Measurements from ENCODE around the gene DDI1.

The DDI1 gene

DNA sequence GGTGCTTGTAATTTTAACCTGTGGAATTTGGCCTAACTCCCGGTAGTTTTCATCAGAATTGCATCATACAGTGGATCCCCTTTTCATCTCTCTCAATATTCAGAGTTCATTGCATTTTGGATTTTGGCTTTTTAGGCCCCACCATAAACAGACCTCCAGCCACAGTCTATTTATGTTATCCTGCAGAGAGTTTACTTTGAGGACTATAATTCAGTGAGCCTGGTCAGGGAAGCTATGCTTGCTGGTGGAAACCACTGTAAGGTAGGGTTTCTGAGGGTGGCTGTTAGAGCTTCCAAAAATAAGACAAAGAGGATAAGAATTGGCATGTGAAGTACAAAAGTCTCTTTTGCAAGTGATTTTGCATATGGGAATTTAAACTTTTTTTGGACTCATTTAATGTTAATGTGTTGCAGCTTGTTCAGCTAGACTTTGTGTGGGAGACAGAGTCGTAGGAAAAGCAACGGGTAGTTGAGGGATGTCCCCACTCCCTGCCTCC, 34.8 kb upstream of the DDI1 start:
- no peaks in the 10 kb centered on the region for H3K9me3 ChIP-seq (ENCODE audit: control insufficient read depth in 1 of 2, low read length in 2 of 2)
- no peak overlapping the region for H3K4me3 ChIP-seq (ENCODE audit: low read depth in 1 of 2, low read length in 2 of 2)
- no peaks in the 10 kb centered on the region for H3K36me3 ChIP-seq (ENCODE audit: control insufficient read depth in 1 of 2, insufficient read depth in 2 of 2, low read length in 2 of 2)
- H3K4me1 ChIP-seq (ENCODE audit: control insufficient read depth in 1 of 2, insufficient read depth in 2 of 2, low read length in 2 of 2) = no peaks in the 10 kb centered on the region
- no peaks in the 10 kb centered on the region for H3K27me3 ChIP-seq (ENCODE audit: control insufficient read depth in 1 of 2, insufficient read depth in 2 of 2, low read length in 2 of 2)
- no peak overlapping the region for H3K27ac ChIP-seq (ENCODE audit: low read depth, low read length)
- no peak overlapping the region for H3K9ac ChIP-seq (ENCODE audit: low read depth in 1 of 2, low read length in 2 of 2)

DNA sequence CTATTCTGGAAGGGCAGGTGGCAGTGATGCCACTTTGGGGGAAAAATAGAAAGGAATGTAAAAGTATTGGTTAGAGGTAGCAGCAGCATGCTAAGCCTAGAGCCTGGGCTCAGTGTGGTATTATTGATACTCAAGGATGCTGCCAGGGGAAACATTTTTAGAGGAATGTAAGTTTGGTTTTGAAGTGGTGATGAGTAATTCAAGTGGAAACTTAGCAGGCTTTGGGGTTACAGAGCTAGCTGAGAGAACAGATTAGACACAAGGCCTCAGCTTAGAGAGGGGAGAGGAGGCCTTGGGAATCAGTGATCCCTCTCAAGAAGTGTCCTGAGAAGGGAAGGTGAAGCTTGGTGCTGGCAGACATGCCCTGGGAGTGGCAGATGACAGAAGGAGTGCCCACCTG, 32.9 kb upstream of the DDI1 start:
- no peak overlapping the region for H3K9ac ChIP-seq (ENCODE audit: low read depth in 1 of 2, low read length in 2 of 2)
- no peaks in the 10 kb centered on the region for H3K4me1 ChIP-seq (ENCODE audit: control insufficient read depth in 1 of 2, insufficient read depth in 2 of 2, low read length in 2 of 2)
- H3K9me3 ChIP-seq (ENCODE audit: control insufficient read depth in 1 of 2, low read length in 2 of 2) = no peaks in the 10 kb centered on the region
- no peak overlapping the region for H3K27ac ChIP-seq (ENCODE audit: low read depth, low read length)
- no peaks in the 10 kb centered on the region for H3K27me3 ChIP-seq (ENCODE audit: control insufficient read depth in 1 of 2, insufficient read depth in 2 of 2, low read length in 2 of 2)
- no peaks in the 10 kb centered on the region for H3K36me3 ChIP-seq (ENCODE audit: control insufficient read depth in 1 of 2, insufficient read depth in 2 of 2, low read length in 2 of 2)
- H3K4me3 ChIP-seq (ENCODE audit: low read depth in 1 of 2, low read length in 2 of 2) = no peak overlapping the region

DNA sequence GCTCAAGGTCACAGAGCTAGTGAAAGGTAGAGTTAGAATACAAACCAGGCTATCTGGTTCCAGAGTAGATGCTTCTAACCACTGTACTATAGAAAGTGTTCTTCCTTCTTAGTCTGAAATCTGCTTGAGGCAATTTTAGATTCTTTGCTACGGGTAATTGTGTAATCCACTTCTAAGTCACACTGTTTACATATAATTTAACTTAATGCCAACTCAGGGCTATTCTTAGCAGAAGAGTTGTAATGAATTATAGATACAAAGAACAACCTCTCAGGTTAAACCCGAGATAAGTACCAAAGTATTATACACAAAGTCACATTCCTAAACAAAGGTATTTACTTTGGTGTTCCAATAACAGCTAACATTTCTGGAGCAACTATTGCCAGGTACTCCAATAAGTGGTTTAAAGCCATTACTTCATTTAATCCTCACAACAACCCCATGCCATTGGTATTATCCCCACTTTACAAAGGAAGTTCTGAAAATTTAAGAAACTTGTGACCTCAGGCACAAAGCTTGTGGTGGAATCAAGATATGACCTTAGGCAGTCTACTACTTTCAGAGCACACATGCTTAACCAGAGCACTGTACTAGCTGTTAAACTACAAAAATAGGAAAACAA, 31.1 kb upstream of the DDI1 start:
- H3K9me3 ChIP-seq (ENCODE audit: control insufficient read depth in 1 of 2, low read length in 2 of 2) = no peaks in the 10 kb centered on the region
- no peak overlapping the region for H3K9ac ChIP-seq (ENCODE audit: low read depth in 1 of 2, low read length in 2 of 2)
- no peaks in the 10 kb centered on the region for H3K4me1 ChIP-seq (ENCODE audit: control insufficient read depth in 1 of 2, insufficient read depth in 2 of 2, low read length in 2 of 2)
- no peak overlapping the region for H3K4me3 ChIP-seq (ENCODE audit: low read depth in 1 of 2, low read length in 2 of 2)
- H3K36me3 ChIP-seq (ENCODE audit: control insufficient read depth in 1 of 2, insufficient read depth in 2 of 2, low read length in 2 of 2) = no peaks in the 10 kb centered on the region
- no peak overlapping the region for H3K27ac ChIP-seq (ENCODE audit: low read depth, low read length)
- no peaks in the 10 kb centered on the region for H3K27me3 ChIP-seq (ENCODE audit: control insufficient read depth in 1 of 2, insufficient read depth in 2 of 2, low read length in 2 of 2)

DNA sequence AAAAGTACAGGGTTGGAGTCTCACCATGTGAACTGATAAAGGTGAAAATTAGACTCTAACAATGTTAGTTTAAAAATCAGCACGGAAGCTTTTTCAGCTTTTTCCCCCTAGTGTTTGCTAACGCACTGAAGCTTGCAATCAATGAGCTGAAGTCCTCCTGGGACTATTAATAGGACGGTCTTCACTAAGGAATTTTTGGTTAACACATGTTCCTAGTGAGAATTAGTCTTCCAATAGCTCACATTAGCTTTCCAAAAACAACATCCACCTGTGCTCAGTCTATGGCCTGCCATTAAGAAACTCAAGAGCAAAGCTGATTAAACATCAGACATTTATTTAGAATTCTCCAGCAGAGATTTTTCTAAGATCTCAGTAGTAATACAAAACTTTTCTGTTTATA, 26.7 kb upstream of the DDI1 start:
- no peak overlapping the region for H3K4me3 ChIP-seq (ENCODE audit: low read depth in 1 of 2, low read length in 2 of 2)
- no peaks in the 10 kb centered on the region for H3K36me3 ChIP-seq (ENCODE audit: control insufficient read depth in 1 of 2, insufficient read depth in 2 of 2, low read length in 2 of 2)
- H3K4me1 ChIP-seq (ENCODE audit: control insufficient read depth in 1 of 2, insufficient read depth in 2 of 2, low read length in 2 of 2) = no peaks in the 10 kb centered on the region
- H3K27me3 ChIP-seq (ENCODE audit: control insufficient read depth in 1 of 2, insufficient read depth in 2 of 2, low read length in 2 of 2) = no peaks in the 10 kb centered on the region
- H3K27ac ChIP-seq (ENCODE audit: low read depth, low read length) = no peak overlapping the region
- no peak overlapping the region for H3K9ac ChIP-seq (ENCODE audit: low read depth in 1 of 2, low read length in 2 of 2)
- no peaks in the 10 kb centered on the region for H3K9me3 ChIP-seq (ENCODE audit: control insufficient read depth in 1 of 2, low read length in 2 of 2)

DNA sequence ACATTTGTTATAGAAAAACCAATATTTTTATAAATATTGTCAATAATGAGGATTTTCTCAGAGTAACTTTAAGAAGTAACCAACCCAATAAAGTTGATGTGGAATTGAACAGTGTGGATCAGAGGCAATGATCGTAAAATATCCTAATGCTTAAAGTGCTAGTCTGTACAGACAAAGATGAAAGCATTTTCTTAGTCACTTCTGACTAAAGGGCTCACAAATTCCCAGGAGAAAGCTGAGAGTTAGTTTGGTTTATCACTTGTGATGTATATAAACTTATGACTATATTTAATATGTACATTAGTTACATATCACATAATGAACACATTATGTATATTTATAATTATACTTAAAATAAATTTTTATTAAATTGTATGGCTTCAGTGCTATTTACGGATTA, 25.4 kb upstream of the DDI1 start:
- H3K4me3 ChIP-seq (ENCODE audit: low read depth in 1 of 2, low read length in 2 of 2) = no peak overlapping the region
- H3K27me3 ChIP-seq (ENCODE audit: control insufficient read depth in 1 of 2, insufficient read depth in 2 of 2, low read length in 2 of 2) = no peaks in the 10 kb centered on the region
- H3K27ac ChIP-seq (ENCODE audit: low read depth, low read length) = no peak overlapping the region
- no peaks in the 10 kb centered on the region for H3K36me3 ChIP-seq (ENCODE audit: control insufficient read depth in 1 of 2, insufficient read depth in 2 of 2, low read length in 2 of 2)
- H3K9ac ChIP-seq (ENCODE audit: low read depth in 1 of 2, low read length in 2 of 2) = no peak overlapping the region
- H3K9me3 ChIP-seq (ENCODE audit: control insufficient read depth in 1 of 2, low read length in 2 of 2) = no peaks in the 10 kb centered on the region
- H3K4me1 ChIP-seq (ENCODE audit: control insufficient read depth in 1 of 2, insufficient read depth in 2 of 2, low read length in 2 of 2) = no peaks in the 10 kb centered on the region

DNA sequence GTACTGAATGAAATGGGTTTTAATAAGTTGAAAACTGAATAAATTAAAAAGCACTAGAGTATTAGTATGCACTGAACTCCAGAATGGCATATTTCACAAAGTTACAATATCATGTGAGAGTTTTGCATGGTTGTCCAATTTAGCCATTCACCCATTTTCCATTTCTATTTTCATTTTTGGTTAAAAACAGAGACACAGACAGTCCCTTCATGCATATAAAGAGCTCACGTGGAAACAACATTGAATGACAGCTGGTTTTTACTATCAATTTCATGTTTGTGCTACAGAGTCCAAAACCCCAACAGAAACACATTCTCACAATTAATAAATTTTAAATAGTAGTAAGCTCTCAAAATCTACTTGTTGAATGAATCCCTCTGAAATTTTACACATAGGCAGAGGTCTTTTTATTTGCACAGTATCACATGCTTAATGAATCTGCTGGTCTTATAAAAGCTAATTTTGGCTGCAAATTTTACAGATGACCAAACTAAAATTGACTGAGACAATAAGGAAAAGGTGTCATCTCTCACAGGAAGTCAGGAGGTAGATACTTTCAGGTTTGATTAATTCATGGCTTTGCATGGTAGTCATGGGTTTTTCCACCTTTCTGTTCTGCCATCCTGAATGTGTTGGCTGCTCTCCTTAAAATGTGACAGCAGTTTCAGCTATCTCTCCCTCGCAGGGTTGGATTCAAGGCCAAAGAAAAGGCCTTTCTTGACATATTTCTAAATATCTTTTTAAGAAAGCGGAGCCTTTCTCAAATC, 20.6 kb upstream of the DDI1 start:
- Histone ChIP-seq H3K27ac (ENCODE audit: low read depth, low read length) (no peak overlapping the region), H3K36me3 (ENCODE audit: control insufficient read depth in 1 of 2, insufficient read depth in 2 of 2, low read length in 2 of 2) (no peaks in the 10 kb centered on the region), H3K27me3 (ENCODE audit: control insufficient read depth in 1 of 2, insufficient read depth in 2 of 2, low read length in 2 of 2) (no peaks in the 10 kb centered on the region), H3K9me3 (ENCODE audit: control insufficient read depth in 1 of 2, low read length in 2 of 2) (no peaks in the 10 kb centered on the region), H3K4me1 (ENCODE audit: control insufficient read depth in 1 of 2, insufficient read depth in 2 of 2, low read length in 2 of 2) (no peaks in the 10 kb centered on the region), H3K9ac (ENCODE audit: low read depth in 1 of 2, low read length in 2 of 2) (no peak overlapping the region), H3K4me3 (ENCODE audit: low read depth in 1 of 2, low read length in 2 of 2) (no peak overlapping the region)

DNA sequence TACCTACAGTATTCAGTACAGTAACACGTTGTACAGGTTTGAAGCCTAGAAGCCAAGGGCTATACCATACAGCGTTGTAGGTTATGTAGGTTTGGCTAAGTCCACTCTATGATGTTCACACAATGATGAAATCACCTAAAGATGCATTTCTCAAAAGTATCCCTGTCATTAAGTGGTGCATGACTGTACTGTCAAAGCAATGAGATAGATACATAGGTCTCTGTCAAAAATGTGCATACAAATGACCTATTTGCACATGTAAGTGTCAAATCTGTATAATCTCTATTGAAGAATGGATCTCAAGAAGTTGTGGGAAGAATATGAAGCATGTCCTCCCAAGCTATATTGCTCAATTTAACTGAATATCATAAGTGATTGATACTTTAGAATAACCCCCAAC, 11.9 kb upstream of the DDI1 start:
- no peak overlapping the region for H3K27ac ChIP-seq (ENCODE audit: low read depth, low read length)

DNA sequence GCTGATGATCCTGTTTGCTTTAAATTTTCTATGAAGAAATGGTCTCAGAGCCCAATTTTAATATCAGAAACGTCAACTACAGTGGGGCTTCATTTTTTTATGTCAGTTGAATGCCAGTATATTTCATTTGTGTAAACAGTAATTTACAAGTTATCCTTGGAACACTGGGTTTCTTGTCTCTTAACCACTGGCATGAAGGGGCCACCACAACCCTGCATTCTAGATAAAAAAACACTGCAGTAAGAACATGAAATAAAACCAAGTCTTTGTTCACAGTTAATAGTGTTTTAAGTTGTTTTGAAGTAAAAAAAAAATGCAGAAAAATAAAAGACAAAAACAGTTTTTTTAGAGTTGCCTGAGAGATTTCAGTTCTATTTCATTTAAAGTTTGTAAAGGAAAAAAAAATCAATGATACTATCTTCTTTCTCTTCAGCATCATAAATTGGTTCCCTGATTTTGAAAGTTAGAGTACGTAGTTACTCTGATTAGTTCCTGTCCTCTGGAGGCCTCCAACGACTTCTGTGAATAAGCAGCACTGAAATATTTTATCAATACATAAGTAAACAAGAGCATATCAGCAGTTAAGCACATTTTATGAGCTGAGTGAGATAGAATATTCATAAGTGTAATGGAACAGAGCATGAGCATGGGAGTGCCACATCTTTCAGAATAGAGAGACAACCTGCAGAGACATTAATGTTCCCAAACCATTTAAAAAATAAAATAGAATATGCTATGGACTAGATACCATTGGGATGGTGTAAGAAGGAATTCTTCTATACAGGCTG, 7.8 kb upstream of the DDI1 start:
- Histone ChIP-seq H3K27me3 (ENCODE audit: control insufficient read depth in 1 of 2, insufficient read depth in 2 of 2, low read length in 2 of 2) (no peaks in the 10 kb centered on the region), H3K4me1 (ENCODE audit: control insufficient read depth in 1 of 2, insufficient read depth in 2 of 2, low read length in 2 of 2) (no peaks in the 10 kb centered on the region), H3K36me3 (ENCODE audit: control insufficient read depth in 1 of 2, insufficient read depth in 2 of 2, low read length in 2 of 2) (no peaks in the 10 kb centered on the region), H3K9ac (ENCODE audit: low read depth in 1 of 2, low read length in 2 of 2) (no peak overlapping the region), H3K4me3 (ENCODE audit: low read depth in 1 of 2, low read length in 2 of 2) (no peak overlapping the region), H3K27ac (ENCODE audit: low read depth, low read length) (no peak overlapping the region), H3K9me3 (ENCODE audit: control insufficient read depth in 1 of 2, low read length in 2 of 2) (no peaks in the 10 kb centered on the region)

More for the DNA sequence above, 11.9 kb upstream of the DDI1 start:
- Histone ChIP-seq H3K36me3 (ENCODE audit: control insufficient read depth in 1 of 2, insufficient read depth in 2 of 2, low read length in 2 of 2) (no peaks in the 10 kb centered on the region), H3K9ac (ENCODE audit: low read depth in 1 of 2, low read length in 2 of 2) (no peak overlapping the region), H3K27me3 (ENCODE audit: control insufficient read depth in 1 of 2, insufficient read depth in 2 of 2, low read length in 2 of 2) (no peaks in the 10 kb centered on the region), H3K9me3 (ENCODE audit: control insufficient read depth in 1 of 2, low read length in 2 of 2) (no peaks in the 10 kb centered on the region), H3K4me3 (ENCODE audit: low read depth in 1 of 2, low read length in 2 of 2) (no peak overlapping the region), H3K4me1 (ENCODE audit: control insufficient read depth in 1 of 2, insufficient read depth in 2 of 2, low read length in 2 of 2) (no peaks in the 10 kb centered on the region)

DNA sequence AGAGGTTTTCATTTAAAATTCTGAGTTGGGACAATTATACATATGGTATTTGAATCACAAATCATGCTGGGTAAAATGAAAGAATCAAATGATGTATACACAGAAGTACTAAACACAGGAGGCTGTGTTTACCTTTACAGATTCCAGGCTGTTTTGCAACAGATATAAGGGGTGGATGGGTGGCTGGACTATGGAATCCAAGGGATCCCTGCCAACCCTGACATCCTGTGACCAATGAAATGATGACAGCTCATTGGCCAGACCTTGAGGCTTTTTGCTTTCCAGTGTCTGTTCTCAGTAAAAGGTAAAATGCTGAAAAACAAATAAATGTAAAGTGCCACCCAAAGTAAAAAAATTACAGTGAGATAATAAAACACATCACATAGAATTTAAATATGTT, 3.3 kb upstream of the DDI1 start:
- peaks cover 0 to 4% of the 10 kb centered on the region in 2 donors for H3K9me3 ChIP-seq (ENCODE audit: control insufficient read depth in 1 of 2, low read length in 2 of 2)
- H3K4me1 ChIP-seq (ENCODE audit: control insufficient read depth in 1 of 2, insufficient read depth in 2 of 2, low read length in 2 of 2) = no peaks in the 10 kb centered on the region
- H3K36me3 ChIP-seq (ENCODE audit: control insufficient read depth in 1 of 2, insufficient read depth in 2 of 2, low read length in 2 of 2) = no peaks in the 10 kb centered on the region
- no peak overlapping the region for H3K27ac ChIP-seq (ENCODE audit: low read depth, low read length)
- H3K4me3 ChIP-seq (ENCODE audit: low read depth in 1 of 2, low read length in 2 of 2) = no peak overlapping the region
- H3K9ac ChIP-seq (ENCODE audit: low read depth in 1 of 2, low read length in 2 of 2) = no peak overlapping the region
- H3K27me3 ChIP-seq (ENCODE audit: control insufficient read depth in 1 of 2, insufficient read depth in 2 of 2, low read length in 2 of 2) = no peaks in the 10 kb centered on the region

DNA sequence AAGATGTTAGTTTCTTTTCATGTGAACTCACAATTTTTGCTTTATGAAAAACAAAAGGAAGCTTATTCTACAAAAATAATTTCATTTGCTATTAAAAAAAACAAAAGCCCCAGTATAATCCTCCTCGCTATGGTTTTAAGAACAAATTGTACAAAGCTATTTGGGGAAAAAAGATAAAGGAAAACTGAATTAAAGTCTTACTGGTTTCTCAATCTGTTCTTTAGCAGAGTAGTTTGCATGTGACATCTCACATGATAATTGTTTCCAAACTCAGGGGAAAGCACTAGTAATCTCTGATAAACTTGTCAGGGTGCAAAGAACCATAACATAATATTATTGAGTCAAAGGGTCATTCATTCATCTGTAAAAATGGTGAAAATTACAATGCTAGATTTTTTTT, 2.9 kb upstream of the DDI1 start:
- Histone ChIP-seq H3K27me3 (ENCODE audit: control insufficient read depth in 1 of 2, insufficient read depth in 2 of 2, low read length in 2 of 2) (no peaks in the 10 kb centered on the region), H3K9ac (ENCODE audit: low read depth in 1 of 2, low read length in 2 of 2) (no peak overlapping the region), H3K9me3 (ENCODE audit: control insufficient read depth in 1 of 2, low read length in 2 of 2) (peaks cover 0 to 4% of the 10 kb centered on the region in 2 donors), H3K36me3 (ENCODE audit: control insufficient read depth in 1 of 2, insufficient read depth in 2 of 2, low read length in 2 of 2) (no peaks in the 10 kb centered on the region), H3K4me3 (ENCODE audit: low read depth in 1 of 2, low read length in 2 of 2) (no peak overlapping the region), H3K27ac (ENCODE audit: low read depth, low read length) (no peak overlapping the region), H3K4me1 (ENCODE audit: control insufficient read depth in 1 of 2, insufficient read depth in 2 of 2, low read length in 2 of 2) (no peaks in the 10 kb centered on the region)
